Measurements from ENCODE around the gene PROCA1. TPM values are rescaled to one million over a fixed set of nuclear protein-coding genes. Genes with fewer than 3 reads are reported as not detected.
A peak's percentile ranks its signal among the peaks of the same experiment; 100 is the strongest.

The PROCA1 gene
- total and polyA plus RNA-seq, 9 of the 15 experiments (the other 6 are each of a cell fraction or from before 2014, with no cell fraction given), result 0.78 to 16.2 (median 5.6) TPM

GRCh38 chr17:28728364-28729200, 16.9 kb upstream of the PROCA1 start, which contains the start of gene NEK8 (continued):
- peak; percentile 80 for TF ChIP-seq ZBTB40 (IDR thresholded peaks at IDR 0.05)
- no peak for TF ChIP-seq ZBTB40 (CRISPR knock-in tag; IDR thresholded peaks at IDR 0.05)
- peak; percentile 88 for TF ChIP-seq PKNOX1 (IDR thresholded peaks at IDR 0.05)
- no peak for TF ChIP-seq ELF4 (CRISPR knock-in tag; IDR thresholded peaks at IDR 0.05)
- peak; percentile 68; the same call in 1 of the 2 replicates for TF ChIP-seq ETV5 (CRISPR knock-in tag; IDR thresholded peaks at IDR 0.05; ENCODE audit: low read depth)
- peak; percentile 74 for TF ChIP-seq ARID4B (CRISPR knock-in tag; IDR thresholded peaks at IDR 0.05)
- TF ChIP-seq ZNF24 (IDR thresholded peaks at IDR 0.05), result peak; percentile 59; the same call in 1 of the 2 replicates
- peak in 1 of 2 experiments; percentile 76; a peak in 1 of 4 replicates for TF ChIP-seq TEAD1 (CRISPR knock-in tag; IDR thresholded peaks at IDR 0.05)
- peak; percentile 86 for TF ChIP-seq PCBP1 (IDR thresholded peaks at IDR 0.05; ENCODE audit: low read depth, low read length, poor library complexity, severe bottlenecking)
- no peak for TF ChIP-seq DDX20 (tag; IDR thresholded peaks at IDR 0.05; ENCODE audit: low read depth)
- TF ChIP-seq FIP1L1 (IDR thresholded peaks at IDR 0.05; ENCODE audit: low read depth, low read length, poor library complexity, severe bottlenecking), result peak; percentile 55
- TF ChIP-seq ZNF780A (CRISPR knock-in tag; IDR thresholded peaks at IDR 0.05), result no peak
